Panc1 (cell line): ENCODE measurements around the gene LIPT1. TPM values are rescaled to one million over a fixed set of nuclear protein-coding genes. Genes with fewer than 3 reads are reported as not detected.

ENCODE experiments used
- ATAC-seq: fragments of 200-7000 bp; cut with Tn5 transposase; 2 replicates; pipeline ENCODE4 v1.9.1; 2020; ENCODE audit warnings: mild to moderate bottlenecking, moderate library complexity
- BruUV-seq: library from RNA; stranded (reverse); fragments of 400-500 nt; replicated peaks from 2 replicates; lab custom pipeline; 2021; lab: Mats Ljungman, UMichigan
- CTCF ChIA-PET: fragments of 300-600 bp; sonication (Branson Sonifier 250); formaldehyde crosslinking; loops from one replicate; lab custom pipeline; 2022; ENCODE audit warnings: antibody characterized with exemption; lab: Charles Lee
- POLR2A ChIA-PET: fragments of 300-600 bp; sonication (Branson Sonifier 250); formaldehyde crosslinking; loops from one replicate; lab custom pipeline; 2022; ENCODE audit warnings: antibody characterized with exemption; lab: Charles Lee
- DNase-seq: peaks from one replicate; pipeline ENCODE4 v3.0.0-alpha.2; 2010; ENCODE audit warnings: low read depth, low spot score
- H3K27ac ChIP-seq: 2 replicates; pipeline ENCODE4 v1.5.1; 2011; ENCODE audit warnings: mild to moderate bottlenecking, low read length, inconsistent platforms
- H3K27me3 ChIP-seq: fragments of 200-500 bp; sonication (Bioruptor generic); 2 replicates; pipeline ENCODE4 v1.6.0; 2014; ENCODE audit warnings: low read length, inconsistent platforms; ENCODE audit not compliant: control insufficient read depth, insufficient read depth
- H3K36me3 ChIP-seq: fragments of 200-500 bp; sonication (Bioruptor generic); 2 replicates; pipeline ENCODE4 v1.5.1; 2014; ENCODE audit warnings: inconsistent platforms, mild to moderate bottlenecking, low read length, moderate library complexity; ENCODE audit not compliant: control insufficient read depth, insufficient read depth
- H3K4me1 ChIP-seq: 2 replicates; pipeline ENCODE4 v1.5.1; 2011; ENCODE audit warnings: inconsistent platforms, mild to moderate bottlenecking, low read length, moderate library complexity; ENCODE audit not compliant: control insufficient read depth, insufficient read depth
- H3K4me3 ChIP-seq, 2 experiments: 2 replicates each; pipeline ENCODE4 v1.5.1; 2011 to 2012; ENCODE audit warnings: low read depth in 2 of 2, low read length in 2 of 2, mild to moderate bottlenecking in 2 of 2, inconsistent platforms in 1 of 2, moderate library complexity in 1 of 2
- H3K9me3 ChIP-seq: fragments of 200-500 bp; sonication (Bioruptor generic); 2 replicates; pipeline ENCODE4 v1.5.1; 2014; ENCODE audit warnings: low read depth, mild to moderate bottlenecking, inconsistent platforms, low read length, moderate library complexity; ENCODE audit not compliant: control insufficient read depth, insufficient read depth
- CTCF ChIP-seq: fragments of 450-650 bp; IDR thresholded peaks from 2 replicates; pipeline ENCODE4 v1.5.1; 2017; ENCODE audit warnings: mild to moderate bottlenecking
- POLR2AphosphoS5 ChIP-seq: IDR thresholded peaks from 2 replicates; pipeline ENCODE4 v1.6.1; 2012; ENCODE audit warnings: mild to moderate bottlenecking, low read depth, low read length, moderate library complexity
- REST ChIP-seq, 2 experiments: IDR thresholded peaks; 2 replicates each; pipeline ENCODE4 v1.6.1; 2011 to 2012; ENCODE audit warnings: low read depth in 2 of 2, control low read depth in 1 of 2, low read length in 1 of 2, mild to moderate bottlenecking in 1 of 2, moderate library complexity in 1 of 2; ENCODE audit not compliant: insufficient read depth in 1 of 2
- SIN3A ChIP-seq: IDR thresholded peaks from 2 replicates; pipeline ENCODE4 v1.6.1; 2012; ENCODE audit warnings: low read depth, mild to moderate bottlenecking, low read length, moderate library complexity, borderline replicate concordance; ENCODE audit not compliant: insufficient read depth
- TCF7L2 ChIP-seq: IDR thresholded peaks from 2 replicates; pipeline ENCODE4 v1.6.1; 2011; ENCODE audit warnings: mild to moderate bottlenecking, low read depth, low read length, inconsistent platforms
- in situ Hi-C: cut with HindIII; loops from 2 replicates; pipeline ENCODE4 v1.10.0; 2016; ENCODE audit warnings: low sequenced_read_pairs, low pct_unique_long_range_greater_than_20kb
- intact Hi-C: fragments of 100-400 bp; cut with micrococcal nuclease; formaldehyde crosslinking; loops from one replicate; pipeline ENCODE4 v1.10.0; 2022; ENCODE audit not compliant: unreplicated experiment
- total RNA-seq: library from RNA; stranded (reverse); gene quantifications from one replicate; pipeline ENCODE4 v1.2.1, GENCODE V29; 2021; ENCODE audit not compliant: unreplicated experiment

Gene LIPT1
- total RNA-seq, 1 experiment from 2014 or later = 9.0 TPM

GRCh38 chr2:99180755-99181623 is 26.2 kb downstream of the LIPT1 start, which contains the start of the genes MITD1 and MRPL30:
Gene MITD1 (minus strand): TSS chr2:99181058. CDS start chr2:99180981, 77 bp downstream.
Gene MRPL30 (plus strand): TSS chr2:99181184. CDS start chr2:99186204, 5,020 bp downstream.
- intact Hi-C loops = loop anchor here (5.0 kb wide), 1 partner anchor 156 kb away; the partner anchor contains the start of genes EIF5B and TXNDC9
- TF ChIP-seq POLR2AphosphoS5 = peak; percentile 90
- TF ChIP-seq CTCF = no peak
- TF ChIP-seq TCF7L2 = peak; percentile 57; the same call in 1 of the 2 replicates
- TF ChIP-seq SIN3A = peak; percentile 93
- no peak for TF ChIP-seq REST (IDR thresholded peaks at IDR 0.05; ENCODE audit: insufficient read depth in 1 of 2, low read depth in 2 of 2, low read length in 1 of 2)
- ChIA-PET CTCF (interaction anchor here (0.7 kb wide), 1 partner anchor 41 kb away, joined by 7 read pairs; no protein-coding TSS in a partner anchor), POLR2A (interaction anchor here (0.7 to 1.0 kb wide), 3 partner anchors 95 to 266 kb away, joined by 4 to 10 read pairs (median 10); partner anchors contain the start of gene EIF5B)
- peak; percentile 98 for ATAC-seq
- Histone ChIP-seq H3K27ac (peak within 1 kb of the TSS; percentile 88), H3K4me3 (peak within 1 kb of the TSS; percentile 68 to 99), H3K4me1 (peaks cover 12% of the 10 kb centered on the region), H3K9me3 (no peaks in the 10 kb centered on the region), H3K36me3 (peaks cover 4% of the 10 kb centered on the region; the same call in 1 of the 2 replicates), H3K27me3 (no peaks in the 10 kb centered on the region)
- TSS peak; percentile 86 for BruUV-seq
- in situ Hi-C loops = no loop called here
- peak; percentile 94 for DNase-seq

- Histone ChIP-seq H3K27ac (peak overlapping the region; percentile 88), H3K9me3 (no peaks in the 10 kb centered on the region), H3K36me3 (peaks cover 4% of the 10 kb centered on the region; the same call in 1 of the 2 replicates), H3K4me1 (peaks cover 12% of the 10 kb centered on the region), H3K27me3 (no peaks in the 10 kb centered on the region), H3K4me3 (peak overlapping the region; percentile 68 to 99)
- POLR2A ChIA-PET = interaction anchor here (0.7 kb wide), 2 partner anchors 96 to 265 kb away, joined by 10 read pairs; no protein-coding TSS in a partner anchor
- intact Hi-C loops (loop anchor here (5.0 kb wide), 1 partner anchor 156 kb away; the partner anchor contains the start of genes EIF5B and TXNDC9), in situ Hi-C loops (no loop called here)
- CTCF ChIA-PET = interaction anchor here (0.6 to 0.7 kb wide), 2 partner anchors 16 to 41 kb away, joined by 5 to 7 read pairs; no protein-coding TSS in a partner anchor
- DNase-seq (no peak), ATAC-seq (no peak)
- TF ChIP-seq CTCF = no peak
- no peak for TF ChIP-seq TCF7L2
- BruUV-seq = no TSS peak
Measured at GRCh38 chr2:99181624-99182000, 26.8 kb downstream of the LIPT1 start.
